HG03039 (cell line): ENCODE measurements around the gene PRM2.
"Not testable (repeated sequence)": the region's sequence is repeated elsewhere in the genome, so short reads cannot be mapped to it uniquely, and the experiment has no call there.

Source experiments
- ATAC-seq: cut with Tn5 transposase; IDR thresholded peaks from one replicate; pipeline ENCODE4 v1.9.1; 2021; ENCODE audit warnings: mild to moderate bottlenecking, moderate library complexity; ENCODE audit not compliant: unreplicated experiment

The PRM2 gene

DNA sequence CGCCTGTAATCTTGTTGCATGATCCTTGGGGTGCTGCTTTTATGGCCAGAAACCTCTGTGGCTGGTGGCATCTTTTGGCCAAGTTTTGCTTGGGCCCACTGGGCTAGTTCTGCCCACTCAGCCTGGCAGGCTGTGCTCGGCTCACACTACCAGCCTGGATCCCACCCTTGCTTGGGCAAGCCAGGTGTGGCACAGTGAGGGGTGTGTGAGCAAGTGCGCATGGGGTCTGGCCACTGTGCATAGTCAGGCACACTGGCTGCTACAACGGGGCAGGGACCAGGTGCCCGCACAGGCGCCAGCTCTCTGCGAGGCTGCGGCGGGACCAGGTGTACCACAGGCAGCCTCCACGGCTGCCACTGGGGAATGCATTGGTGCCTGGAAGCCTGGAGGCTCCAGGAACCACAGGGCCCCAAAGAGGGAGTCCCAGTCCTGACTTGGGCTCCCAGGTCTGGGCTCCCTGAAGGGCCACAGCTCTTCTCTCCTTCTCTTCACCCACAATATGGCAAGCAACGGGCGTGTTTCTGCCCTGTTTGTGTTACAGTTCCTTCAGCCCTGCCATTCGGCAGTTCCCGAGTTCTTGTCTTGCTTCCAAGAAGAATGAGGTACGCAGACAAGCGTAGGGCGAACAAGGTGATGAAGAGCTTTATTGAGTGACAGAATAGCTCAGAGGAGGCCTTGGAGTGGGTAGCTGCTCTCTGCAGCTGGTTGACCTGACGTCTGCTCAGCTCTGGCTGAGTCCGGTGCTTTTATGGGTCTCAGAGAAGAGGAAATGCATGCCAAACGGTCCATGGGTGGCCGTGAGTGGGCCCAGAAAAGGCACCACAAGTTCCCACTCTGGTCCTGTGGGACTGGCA, 31.6 kb upstream of the PRM2 start:
- ATAC-seq, result no peak

- ATAC-seq, result no peak
Measured at GRCh38 chr16:11306997-11307638, 30.8 kb upstream of the PRM2 start.

- no peak for ATAC-seq
Measured at GRCh38 chr16:11306381-11306780, 30.1 kb upstream of the PRM2 start.

GRCh38 chr16:11303405-11304138, 27.3 kb upstream of the PRM2 start:
- no peak for ATAC-seq

DNA sequence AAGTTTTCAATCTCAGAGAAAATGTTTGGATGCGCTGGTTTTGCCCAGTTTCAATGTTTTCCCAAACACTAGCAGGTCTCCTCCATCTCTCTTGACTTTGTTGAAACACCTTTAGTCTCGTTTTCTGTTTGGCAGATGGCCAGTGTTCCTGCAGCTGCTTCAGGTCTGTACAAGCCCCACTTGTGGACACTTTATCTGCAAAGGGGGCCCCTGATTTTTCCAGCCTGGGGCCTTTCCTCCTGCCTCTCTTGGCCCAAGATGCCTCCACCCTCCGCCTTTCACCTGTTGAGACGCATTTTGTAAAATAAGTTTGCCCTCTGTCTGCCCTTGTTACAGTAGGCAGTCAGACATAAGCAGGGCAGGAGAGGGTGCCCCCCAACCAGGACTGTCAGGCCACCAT, 26.7 kb upstream of the PRM2 start:
- ATAC-seq, result no peak

GRCh38 chr16:11301645-11302501, 25.6 kb upstream of the PRM2 start:
- ATAC-seq, result no peak

DNA sequence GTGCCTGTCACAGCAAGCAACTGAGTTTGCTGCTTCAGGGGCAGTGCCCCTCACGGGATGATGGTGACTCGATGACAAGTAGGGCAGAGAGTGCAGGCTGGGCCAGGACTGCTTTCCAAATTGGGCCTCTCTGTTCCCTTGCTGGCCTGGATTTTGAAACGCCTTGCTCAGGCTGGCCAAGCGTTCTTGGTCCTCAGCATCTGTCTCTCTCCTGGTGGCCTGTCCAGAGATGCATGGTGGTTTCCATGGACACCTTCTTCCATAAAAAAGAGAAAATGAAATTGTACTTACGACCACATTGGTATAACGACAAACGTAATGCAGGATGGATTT, 24.2 kb upstream of the PRM2 start:
- ATAC-seq, result no peak

GRCh38 chr16:11299865-11300559, 23.7 kb upstream of the PRM2 start:
- ATAC-seq, result no peak

- not testable (repeated sequence) for ATAC-seq
Measured at GRCh38 chr16:11298950-11299547, 22.8 kb upstream of the PRM2 start.

DNA sequence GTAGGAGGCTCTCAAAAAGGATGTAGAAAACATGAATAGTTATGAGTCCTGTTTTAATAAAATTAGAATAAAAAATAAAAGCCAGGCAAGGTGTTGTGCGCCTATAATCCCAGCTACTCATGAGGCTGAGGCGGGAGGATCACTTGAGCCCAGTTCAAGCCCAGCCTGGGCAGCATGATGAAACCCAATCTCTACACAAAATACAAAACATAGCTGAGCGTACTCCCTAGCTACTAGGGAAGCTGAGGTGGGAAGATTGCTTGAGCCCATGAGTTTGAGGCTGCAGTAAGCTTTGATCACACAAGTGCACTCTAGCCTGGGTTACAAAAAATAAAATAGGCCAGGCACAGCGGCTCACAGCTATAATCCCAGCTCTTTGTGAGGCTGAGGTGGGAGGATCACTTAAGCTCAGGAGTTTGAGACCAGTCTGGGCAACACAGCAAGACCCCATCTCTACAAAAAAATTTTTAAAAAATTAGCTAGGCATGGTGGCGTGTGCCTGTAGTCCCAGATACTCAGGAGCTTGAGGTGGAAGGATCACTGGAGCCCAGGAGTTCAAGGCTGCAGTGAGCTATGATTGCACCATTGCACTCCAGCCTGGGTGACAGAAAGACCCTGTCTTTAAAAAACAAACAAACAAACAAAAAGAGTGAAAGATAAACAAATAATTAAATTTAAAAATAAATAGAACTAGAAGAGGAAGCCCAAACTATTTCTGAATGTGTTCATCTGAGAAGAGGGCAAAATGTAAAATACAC, 22.0 kb upstream of the PRM2 start:
- no peak for ATAC-seq

- ATAC-seq, result peak; percentile 77
Measured at GRCh38 chr16:11297492-11298142, 21.3 kb upstream of the PRM2 start.

GRCh38 chr16:11296706-11297491, 20.6 kb upstream of the PRM2 start:
- no peak for ATAC-seq

DNA sequence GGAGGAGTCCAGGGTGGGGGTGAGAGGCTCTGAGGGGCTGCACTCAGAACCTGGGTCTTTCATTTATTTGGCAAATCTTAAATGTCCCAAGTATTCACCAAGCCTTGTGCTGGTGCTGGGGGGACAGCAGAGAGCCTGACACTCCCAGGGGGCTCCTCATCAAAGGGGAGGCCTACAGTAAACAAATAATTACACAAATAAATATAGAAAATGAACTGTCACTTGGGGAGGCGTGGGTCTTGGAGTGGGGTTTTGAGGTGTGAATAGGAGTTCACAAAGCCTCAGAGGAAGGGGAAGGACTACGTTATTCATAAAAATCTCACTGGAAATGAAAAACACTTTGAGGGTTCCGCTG, 20.0 kb upstream of the PRM2 start:
- ATAC-seq, result no peak

GRCh38 chr16:11295672-11296071, 19.4 kb upstream of the PRM2 start:
- no peak for ATAC-seq

DNA sequence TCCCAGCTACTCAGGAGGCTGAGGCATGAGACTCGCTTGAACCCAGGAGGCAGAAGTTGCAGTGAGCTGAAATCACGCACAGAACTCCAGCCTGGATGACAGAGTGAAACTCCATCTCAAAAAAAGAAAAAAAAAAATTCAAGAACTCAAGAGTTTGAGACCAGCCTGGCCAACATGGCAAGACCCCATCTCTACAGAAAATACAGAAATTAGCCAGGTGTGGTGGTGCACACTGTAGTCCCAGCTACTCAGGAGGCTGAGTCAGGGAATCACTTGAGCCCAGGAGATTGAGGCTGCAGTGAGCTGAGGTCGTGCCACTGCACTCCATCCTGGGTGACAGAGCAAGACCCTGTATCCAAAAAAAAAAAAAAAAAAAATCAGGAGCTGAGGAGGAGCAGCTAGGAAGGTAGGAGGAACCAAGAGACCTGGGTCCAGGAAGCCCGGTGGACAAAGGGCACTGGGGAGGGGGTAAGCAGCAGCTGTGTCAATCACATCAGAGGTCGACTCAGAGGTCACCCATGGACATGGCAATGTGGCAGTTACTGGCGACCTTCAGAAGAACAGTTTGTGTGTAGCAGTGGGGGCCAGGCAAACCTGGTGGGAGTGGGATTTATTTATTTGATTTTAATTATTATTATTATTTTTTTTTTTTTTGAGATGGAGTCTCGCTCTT, 15.9 kb upstream of the PRM2 start:
- ATAC-seq, result no peak

GRCh38 chr16:11291091-11291703, 14.9 kb upstream of the PRM2 start:
- no peak for ATAC-seq
